ENCODE results near the gene SP3.

DNA sequence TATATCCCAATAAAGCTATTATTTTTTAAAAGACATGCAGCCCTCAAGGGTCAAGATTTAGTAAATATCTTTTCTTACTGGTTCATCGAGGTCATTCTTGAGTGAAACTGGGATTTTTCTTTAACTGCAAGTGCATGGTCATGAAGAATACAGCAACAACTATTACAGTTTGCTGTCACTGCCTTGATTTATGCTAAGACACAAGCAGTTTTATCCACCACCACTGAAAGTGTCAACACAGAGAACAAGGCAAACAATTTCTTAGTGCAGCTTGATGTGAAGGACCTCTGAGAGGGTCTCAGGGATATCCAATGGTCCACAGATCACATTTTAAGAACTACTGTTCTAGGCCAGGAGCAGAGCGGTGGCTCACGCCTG is 12.1 kb downstream of the SP3 start:
- TF ChIP-seq, protein P1, sequence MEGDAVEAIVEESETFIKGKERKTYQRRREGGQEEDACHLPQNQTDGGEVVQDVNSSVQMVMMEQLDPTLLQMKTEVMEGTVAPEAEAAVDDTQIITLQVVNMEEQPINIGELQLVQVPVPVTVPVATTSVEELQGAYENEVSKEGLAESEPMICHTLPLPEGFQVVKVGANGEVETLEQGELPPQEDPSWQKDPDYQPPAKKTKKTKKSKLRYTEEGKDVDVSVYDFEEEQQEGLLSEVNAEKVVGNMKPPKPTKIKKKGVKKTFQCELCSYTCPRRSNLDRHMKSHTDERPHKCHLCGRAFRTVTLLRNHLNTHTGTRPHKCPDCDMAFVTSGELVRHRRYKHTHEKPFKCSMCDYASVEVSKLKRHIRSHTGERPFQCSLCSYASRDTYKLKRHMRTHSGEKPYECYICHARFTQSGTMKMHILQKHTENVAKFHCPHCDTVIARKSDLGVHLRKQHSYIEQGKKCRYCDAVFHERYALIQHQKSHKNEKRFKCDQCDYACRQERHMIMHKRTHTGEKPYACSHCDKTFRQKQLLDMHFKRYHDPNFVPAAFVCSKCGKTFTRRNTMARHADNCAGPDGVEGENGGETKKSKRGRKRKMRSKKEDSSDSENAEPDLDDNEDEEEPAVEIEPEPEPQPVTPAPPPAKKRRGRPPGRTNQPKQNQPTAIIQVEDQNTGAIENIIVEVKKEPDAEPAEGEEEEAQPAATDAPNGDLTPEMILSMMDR (IDR thresholded peaks at IDR 0.05): no peak
- TF ChIP-seq POLR2AphosphoS5 (IDR thresholded peaks at IDR 0.05) (no peak), EP300 (IDR thresholded peaks at IDR 0.05) (no peak)

Data from esophagus muscularis mucosa (tissue), 4 donors.